Lower leg skin (tissue), 3 donors: ENCODE results near the gene LAPTM4A.

Source experiments
- POLR2A ChIP-seq, 2 donors: fragments of 450-650 bp; IDR thresholded peaks; one replicate each; pipeline ENCODE4 v1.6.1; 2016 to 2017; ENCODE audit warnings: antibody characterized with exemption in 2 of 2, mild to moderate bottlenecking in 1 of 2, moderate library complexity in 1 of 2
- TF ChIP-seq, protein P1 (sequence below), 3 donors: fragments of 450-650 bp; IDR thresholded peaks; one replicate each; pipeline ENCODE4 v1.5.1; 2016; ENCODE audit warnings: antibody characterized with exemption in 3 of 3, mild to moderate bottlenecking in 3 of 3, moderate library complexity in 2 of 3

DNA sequence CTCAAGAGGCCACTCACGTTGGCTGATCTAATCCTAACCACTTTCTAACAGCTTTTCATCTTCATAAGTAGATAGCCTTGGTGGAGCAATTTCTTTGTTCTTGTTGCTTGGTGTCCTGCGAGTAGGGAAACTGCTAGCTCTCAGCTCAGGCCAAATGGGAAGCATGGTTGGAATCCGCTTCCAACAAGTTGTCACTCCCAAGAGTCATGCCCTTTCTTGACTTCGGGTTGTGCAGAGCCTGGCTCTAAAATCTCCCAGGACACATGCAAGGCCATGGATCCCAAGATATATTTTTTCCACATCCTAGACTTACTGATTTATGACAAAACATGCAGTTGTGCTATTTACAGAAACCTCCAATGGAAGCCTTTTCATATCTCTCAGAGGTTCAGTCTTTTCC, 31.7 kb downstream of the LAPTM4A start:
- TF ChIP-seq, protein P1, sequence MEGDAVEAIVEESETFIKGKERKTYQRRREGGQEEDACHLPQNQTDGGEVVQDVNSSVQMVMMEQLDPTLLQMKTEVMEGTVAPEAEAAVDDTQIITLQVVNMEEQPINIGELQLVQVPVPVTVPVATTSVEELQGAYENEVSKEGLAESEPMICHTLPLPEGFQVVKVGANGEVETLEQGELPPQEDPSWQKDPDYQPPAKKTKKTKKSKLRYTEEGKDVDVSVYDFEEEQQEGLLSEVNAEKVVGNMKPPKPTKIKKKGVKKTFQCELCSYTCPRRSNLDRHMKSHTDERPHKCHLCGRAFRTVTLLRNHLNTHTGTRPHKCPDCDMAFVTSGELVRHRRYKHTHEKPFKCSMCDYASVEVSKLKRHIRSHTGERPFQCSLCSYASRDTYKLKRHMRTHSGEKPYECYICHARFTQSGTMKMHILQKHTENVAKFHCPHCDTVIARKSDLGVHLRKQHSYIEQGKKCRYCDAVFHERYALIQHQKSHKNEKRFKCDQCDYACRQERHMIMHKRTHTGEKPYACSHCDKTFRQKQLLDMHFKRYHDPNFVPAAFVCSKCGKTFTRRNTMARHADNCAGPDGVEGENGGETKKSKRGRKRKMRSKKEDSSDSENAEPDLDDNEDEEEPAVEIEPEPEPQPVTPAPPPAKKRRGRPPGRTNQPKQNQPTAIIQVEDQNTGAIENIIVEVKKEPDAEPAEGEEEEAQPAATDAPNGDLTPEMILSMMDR (IDR thresholded peaks at IDR 0.05): no peak
- no peak for TF ChIP-seq POLR2A (IDR thresholded peaks at IDR 0.05)
